ENCODE data around the gene DPM2.

DNA sequence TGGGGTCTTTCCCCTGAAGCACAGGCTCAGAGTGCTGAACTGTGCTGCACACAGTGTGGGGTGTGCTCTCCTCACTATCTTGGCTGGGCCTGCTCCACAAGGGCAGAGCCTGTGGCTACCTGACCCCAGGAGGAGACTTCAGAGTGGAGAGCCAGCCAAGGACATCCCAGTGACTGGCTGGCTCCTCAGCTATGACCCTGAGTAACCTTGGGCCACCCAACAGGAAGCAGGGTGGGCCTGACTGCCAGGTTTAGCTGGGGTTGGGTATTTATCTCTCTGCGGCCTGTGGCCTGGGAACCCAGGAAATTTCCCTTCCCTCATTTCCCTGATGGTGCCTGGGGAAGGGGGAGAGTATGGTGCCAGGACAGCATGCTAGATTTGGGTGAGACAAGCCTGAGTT, 45.3 kb upstream of the DPM2 start:
- TF ChIP-seq, protein P1, sequence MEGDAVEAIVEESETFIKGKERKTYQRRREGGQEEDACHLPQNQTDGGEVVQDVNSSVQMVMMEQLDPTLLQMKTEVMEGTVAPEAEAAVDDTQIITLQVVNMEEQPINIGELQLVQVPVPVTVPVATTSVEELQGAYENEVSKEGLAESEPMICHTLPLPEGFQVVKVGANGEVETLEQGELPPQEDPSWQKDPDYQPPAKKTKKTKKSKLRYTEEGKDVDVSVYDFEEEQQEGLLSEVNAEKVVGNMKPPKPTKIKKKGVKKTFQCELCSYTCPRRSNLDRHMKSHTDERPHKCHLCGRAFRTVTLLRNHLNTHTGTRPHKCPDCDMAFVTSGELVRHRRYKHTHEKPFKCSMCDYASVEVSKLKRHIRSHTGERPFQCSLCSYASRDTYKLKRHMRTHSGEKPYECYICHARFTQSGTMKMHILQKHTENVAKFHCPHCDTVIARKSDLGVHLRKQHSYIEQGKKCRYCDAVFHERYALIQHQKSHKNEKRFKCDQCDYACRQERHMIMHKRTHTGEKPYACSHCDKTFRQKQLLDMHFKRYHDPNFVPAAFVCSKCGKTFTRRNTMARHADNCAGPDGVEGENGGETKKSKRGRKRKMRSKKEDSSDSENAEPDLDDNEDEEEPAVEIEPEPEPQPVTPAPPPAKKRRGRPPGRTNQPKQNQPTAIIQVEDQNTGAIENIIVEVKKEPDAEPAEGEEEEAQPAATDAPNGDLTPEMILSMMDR (IDR thresholded peaks at IDR 0.05; ENCODE audit: low read depth, low read length, poor library complexity, severe bottlenecking) = no peak
- TF ChIP-seq EZH2phosphoT487 (IDR thresholded peaks at IDR 0.05; ENCODE audit: borderline replicate concordance, low read length) = no peak

Data from DOHH2 (cell line).